Measurements from ENCODE around the gene RYR2. TPM values are rescaled to one million over a fixed set of nuclear protein-coding genes. Genes with fewer than 3 reads are reported as not detected.

RYR2 gene
- polyA plus RNA-seq, 2 of the 4 experiments (the other 2 are of a cell fraction) = 0.06 TPM; not detected in 1

DNA sequence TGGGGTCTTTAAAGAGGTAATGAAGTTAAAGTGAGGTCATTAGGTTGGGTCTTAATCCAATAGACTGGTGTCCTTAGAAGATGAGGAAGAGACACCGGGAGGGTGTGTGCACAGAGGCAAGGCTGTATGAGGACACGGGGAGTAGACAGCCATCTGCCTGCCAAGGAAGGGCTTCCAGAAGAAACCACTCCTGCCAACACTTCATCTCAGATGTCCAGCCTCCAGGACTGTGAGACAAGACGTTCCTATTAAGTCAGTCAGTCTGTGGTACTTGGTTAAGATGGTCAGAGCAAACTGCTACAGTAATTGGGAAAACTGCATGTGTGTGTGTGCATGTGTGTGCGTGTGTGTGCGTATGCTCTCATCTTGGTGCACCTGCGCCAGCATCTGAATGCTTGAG, 77.1 kb downstream of the RYR2 start (continued):
- TF ChIP-seq, protein P1, sequence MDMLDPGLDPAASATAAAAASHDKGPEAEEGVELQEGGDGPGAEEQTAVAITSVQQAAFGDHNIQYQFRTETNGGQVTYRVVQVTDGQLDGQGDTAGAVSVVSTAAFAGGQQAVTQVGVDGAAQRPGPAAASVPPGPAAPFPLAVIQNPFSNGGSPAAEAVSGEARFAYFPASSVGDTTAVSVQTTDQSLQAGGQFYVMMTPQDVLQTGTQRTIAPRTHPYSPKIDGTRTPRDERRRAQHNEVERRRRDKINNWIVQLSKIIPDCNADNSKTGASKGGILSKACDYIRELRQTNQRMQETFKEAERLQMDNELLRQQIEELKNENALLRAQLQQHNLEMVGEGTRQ (IDR thresholded peaks at IDR 0.05) = no peak
- TF ChIP-seq CHD4 (IDR thresholded peaks at IDR 0.05; ENCODE audit: borderline replicate concordance) (no peak), NFE2L2 (conservative IDR thresholded peaks at IDR 0.05; ENCODE audit: low read length) (no peak)

DNA sequence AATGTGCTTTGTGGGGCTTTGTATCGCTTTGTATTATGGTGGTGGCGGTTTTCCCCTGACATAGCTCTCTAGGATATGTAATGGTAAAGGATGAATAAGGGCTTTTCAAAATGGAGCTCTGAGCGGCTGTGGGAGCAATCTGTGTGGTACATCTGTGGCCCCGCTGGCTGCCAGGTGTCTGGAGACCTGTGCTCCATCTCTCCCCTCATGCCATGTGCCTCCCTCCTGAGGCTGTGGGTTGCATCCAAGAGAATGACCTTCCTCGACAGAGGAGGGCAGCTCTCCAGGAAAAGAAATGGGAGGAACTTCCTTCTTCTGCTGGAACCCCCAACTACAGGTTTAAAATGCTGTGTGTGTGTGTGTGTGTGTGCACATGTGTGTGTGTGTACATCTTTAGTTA, 78.7 kb downstream of the RYR2 start:
- no peak for ATAC-seq
- POLR2A ChIA-PET = no interaction called here
- Histone ChIP-seq H3K9me3 (no peaks in the 10 kb centered on the region), H3K4me2 (no peak overlapping the region), H3K4me3 (no peak overlapping the region), H3K27ac (no peak overlapping the region), H3K4me1 (no peaks in the 10 kb centered on the region)
- FAIRE-seq = no peak
- WGBS (ENCODE audit: missing lambda C conversion rate) = 6% methylated on average over 5 of the region's 5 CpGs
- CTCF ChIA-PET = interaction anchor here (1.1 kb wide), 1 partner anchor 13 kb away, joined by 3 read pairs; no protein-coding TSS in a partner anchor
- DNase-seq (ENCODE audit: low read depth in 1 of 2, low spot score in 1 of 2) = no peak
- TF ChIP-seq JUN (IDR thresholded peaks at IDR 0.05) = no peak
- TF ChIP-seq, protein P2, sequence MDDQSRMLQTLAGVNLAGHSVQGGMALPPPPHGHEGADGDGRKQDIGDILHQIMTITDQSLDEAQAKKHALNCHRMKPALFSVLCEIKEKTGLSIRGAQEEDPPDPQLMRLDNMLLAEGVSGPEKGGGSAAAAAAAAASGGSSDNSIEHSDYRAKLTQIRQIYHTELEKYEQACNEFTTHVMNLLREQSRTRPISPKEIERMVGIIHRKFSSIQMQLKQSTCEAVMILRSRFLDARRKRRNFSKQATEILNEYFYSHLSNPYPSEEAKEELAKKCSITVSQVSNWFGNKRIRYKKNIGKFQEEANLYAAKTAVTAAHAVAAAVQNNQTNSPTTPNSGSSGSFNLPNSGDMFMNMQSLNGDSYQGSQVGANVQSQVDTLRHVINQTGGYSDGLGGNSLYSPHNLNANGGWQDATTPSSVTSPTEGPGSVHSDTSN (IDR thresholded peaks at IDR 0.05) = no peak
- TF ChIP-seq, protein P3, sequence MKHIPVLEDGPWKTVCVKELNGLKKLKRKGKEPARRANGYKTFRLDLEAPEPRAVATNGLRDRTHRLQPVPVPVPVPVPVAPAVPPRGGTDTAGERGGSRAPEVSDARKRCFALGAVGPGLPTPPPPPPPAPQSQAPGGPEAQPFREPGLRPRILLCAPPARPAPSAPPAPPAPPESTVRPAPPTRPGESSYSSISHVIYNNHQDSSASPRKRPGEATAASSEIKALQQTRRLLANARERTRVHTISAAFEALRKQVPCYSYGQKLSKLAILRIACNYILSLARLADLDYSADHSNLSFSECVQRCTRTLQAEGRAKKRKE (CRISPR knock-in tag; IDR thresholded peaks at IDR 0.05; ENCODE audit: low read depth) = no peak
- TF ChIP-seq CEBPB (IDR thresholded peaks at IDR 0.05) = no peak
- TF ChIP-seq MAZ (IDR thresholded peaks at IDR 0.05; ENCODE audit: borderline replicate concordance, low read depth, low read length) = no peak
- no peak for TF ChIP-seq CHD4 (IDR thresholded peaks at IDR 0.05; ENCODE audit: borderline replicate concordance)
- TF ChIP-seq, protein P4, sequence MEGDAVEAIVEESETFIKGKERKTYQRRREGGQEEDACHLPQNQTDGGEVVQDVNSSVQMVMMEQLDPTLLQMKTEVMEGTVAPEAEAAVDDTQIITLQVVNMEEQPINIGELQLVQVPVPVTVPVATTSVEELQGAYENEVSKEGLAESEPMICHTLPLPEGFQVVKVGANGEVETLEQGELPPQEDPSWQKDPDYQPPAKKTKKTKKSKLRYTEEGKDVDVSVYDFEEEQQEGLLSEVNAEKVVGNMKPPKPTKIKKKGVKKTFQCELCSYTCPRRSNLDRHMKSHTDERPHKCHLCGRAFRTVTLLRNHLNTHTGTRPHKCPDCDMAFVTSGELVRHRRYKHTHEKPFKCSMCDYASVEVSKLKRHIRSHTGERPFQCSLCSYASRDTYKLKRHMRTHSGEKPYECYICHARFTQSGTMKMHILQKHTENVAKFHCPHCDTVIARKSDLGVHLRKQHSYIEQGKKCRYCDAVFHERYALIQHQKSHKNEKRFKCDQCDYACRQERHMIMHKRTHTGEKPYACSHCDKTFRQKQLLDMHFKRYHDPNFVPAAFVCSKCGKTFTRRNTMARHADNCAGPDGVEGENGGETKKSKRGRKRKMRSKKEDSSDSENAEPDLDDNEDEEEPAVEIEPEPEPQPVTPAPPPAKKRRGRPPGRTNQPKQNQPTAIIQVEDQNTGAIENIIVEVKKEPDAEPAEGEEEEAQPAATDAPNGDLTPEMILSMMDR (IDR thresholded peaks at IDR 0.05) = no peak
- no peak for TF ChIP-seq CBX8 (IDR thresholded peaks at IDR 0.05)
- no peak for TF ChIP-seq HOXA7 (CRISPR knock-in tag; IDR thresholded peaks at IDR 0.05)
- TF ChIP-seq MAFK (IDR thresholded peaks at IDR 0.05; ENCODE audit: partially characterized antibody) = no peak
- no peak for TF ChIP-seq FOSB (CRISPR knock-in tag; IDR thresholded peaks at IDR 0.05)
- TF ChIP-seq POLR2A (IDR thresholded peaks at IDR 0.05; ENCODE audit: low read length) = no peak
- no peak for TF ChIP-seq ZFP36 (IDR thresholded peaks at IDR 0.05; ENCODE audit: borderline replicate concordance, partially characterized antibody)

DNA sequence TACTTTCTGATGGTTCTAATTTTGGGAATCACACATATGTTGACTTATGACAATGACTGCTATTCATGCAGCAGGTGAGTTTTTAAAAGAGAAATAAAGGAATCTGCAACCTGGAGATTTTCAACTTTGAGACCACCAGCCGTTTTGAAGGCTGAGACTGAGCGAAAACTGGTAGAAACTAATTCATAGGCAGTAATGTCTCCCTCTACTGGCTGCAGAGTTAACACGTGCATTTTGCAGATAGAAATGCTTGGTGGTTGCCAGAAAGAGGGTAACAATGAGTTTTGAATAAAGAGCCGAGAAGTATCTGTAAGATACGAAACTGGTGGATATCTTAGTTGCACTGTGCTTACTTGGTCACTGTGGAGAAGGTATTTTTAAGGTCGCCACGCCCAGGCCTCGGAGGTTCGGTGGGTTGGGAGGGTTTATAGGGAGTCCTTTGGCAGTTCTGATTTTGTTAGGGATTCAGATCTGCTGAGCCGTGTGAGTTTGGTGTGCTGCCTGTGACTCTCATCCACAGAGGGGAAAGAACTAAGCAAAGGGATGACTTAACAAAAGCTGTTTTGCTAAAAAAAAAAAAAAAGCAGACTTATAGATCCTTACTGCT, 83.0 kb downstream of the RYR2 start:
- TF ChIP-seq, protein P4 (IDR thresholded peaks at IDR 0.05) = peak; percentile 46
- TF ChIP-seq ZC3H11A (IDR thresholded peaks at IDR 0.05) (no peak), RAD21 (conservative IDR thresholded peaks at IDR 0.05 in 1 of 2, IDR thresholded peaks at IDR 0.05 in 1 of 2) (peak; percentile 42 to 51; a peak in 4 of 5 replicates), SMC3 (IDR thresholded peaks at IDR 0.05) (peak; percentile 55; the same call in 2 of the 3 replicates), EHF (CRISPR knock-in tag; IDR thresholded peaks at IDR 0.05) (no peak)
- TF ChIP-seq, protein P5, sequence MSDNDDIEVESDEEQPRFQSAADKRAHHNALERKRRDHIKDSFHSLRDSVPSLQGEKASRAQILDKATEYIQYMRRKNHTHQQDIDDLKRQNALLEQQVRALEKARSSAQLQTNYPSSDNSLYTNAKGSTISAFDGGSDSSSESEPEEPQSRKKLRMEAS (IDR thresholded peaks at IDR 0.05) = 0 out of 2 replicates have a peak, but pooled peaks have one; percentile 36
- H3K4me3 ChIP-seq = no peak overlapping the region
- ChIA-PET POLR2A (no interaction called here), CTCF (no interaction called here)
- FAIRE-seq (peak; percentile 43), ATAC-seq (peak; percentile 50 to 73; a peak in 3 of 6 replicates), DNase-seq (ENCODE audit: low read depth in 1 of 2, low spot score in 1 of 2) (peak; percentile 13 to 33)
- H3K27ac ChIP-seq = no peak overlapping the region
- H3K9me3 ChIP-seq = no peaks in the 10 kb centered on the region
- 12% methylated on average over 10 of the region's 10 CpGs for WGBS (ENCODE audit: missing lambda C conversion rate)
- no peaks in the 10 kb centered on the region for H3K4me1 ChIP-seq
- H3K4me2 ChIP-seq = no peak overlapping the region

Measured in A549 (cell line).